Prostate gland (tissue), 2 donors: ENCODE measurements around the gene TUBB1.

Source experiments
- POLR2A ChIP-seq: fragments of 450-650 bp; IDR thresholded peaks from one replicate; pipeline ENCODE4 v1.6.1; 2016; ENCODE audit warnings: antibody characterized with exemption, mild to moderate bottlenecking
- POLR2AphosphoS5 ChIP-seq: sonication (generic); formaldehyde crosslinking; IDR thresholded peaks from one replicate; pipeline ENCODE4 v1.6.1; 2017; ENCODE audit warnings: antibody characterized with exemption
- TF ChIP-seq, protein P1 (sequence below), 4 experiments: fragments of 200-600 bp in 2 of 4; fragments of 450-650 bp in 2 of 4; sonication (generic) in 2 of 4; IDR thresholded peaks; 1 replicate in 3 of 4; 2 replicates in 1 of 4; pipeline ENCODE4 v1.5.1; 2016 to 2019; ENCODE audit warnings: antibody characterized with exemption in 4 of 4, mild to moderate bottlenecking in 2 of 4, moderate library complexity in 2 of 4

- TF ChIP-seq, protein P1, sequence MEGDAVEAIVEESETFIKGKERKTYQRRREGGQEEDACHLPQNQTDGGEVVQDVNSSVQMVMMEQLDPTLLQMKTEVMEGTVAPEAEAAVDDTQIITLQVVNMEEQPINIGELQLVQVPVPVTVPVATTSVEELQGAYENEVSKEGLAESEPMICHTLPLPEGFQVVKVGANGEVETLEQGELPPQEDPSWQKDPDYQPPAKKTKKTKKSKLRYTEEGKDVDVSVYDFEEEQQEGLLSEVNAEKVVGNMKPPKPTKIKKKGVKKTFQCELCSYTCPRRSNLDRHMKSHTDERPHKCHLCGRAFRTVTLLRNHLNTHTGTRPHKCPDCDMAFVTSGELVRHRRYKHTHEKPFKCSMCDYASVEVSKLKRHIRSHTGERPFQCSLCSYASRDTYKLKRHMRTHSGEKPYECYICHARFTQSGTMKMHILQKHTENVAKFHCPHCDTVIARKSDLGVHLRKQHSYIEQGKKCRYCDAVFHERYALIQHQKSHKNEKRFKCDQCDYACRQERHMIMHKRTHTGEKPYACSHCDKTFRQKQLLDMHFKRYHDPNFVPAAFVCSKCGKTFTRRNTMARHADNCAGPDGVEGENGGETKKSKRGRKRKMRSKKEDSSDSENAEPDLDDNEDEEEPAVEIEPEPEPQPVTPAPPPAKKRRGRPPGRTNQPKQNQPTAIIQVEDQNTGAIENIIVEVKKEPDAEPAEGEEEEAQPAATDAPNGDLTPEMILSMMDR (IDR thresholded peaks at IDR 0.05): no peak
- no peak for TF ChIP-seq POLR2A
- no peak for TF ChIP-seq POLR2AphosphoS5
Observed at GRCh38 chr20:59010321-59010994, 8.8 kb upstream of the TUBB1 start.
